LHCN-M2 (cell line): Measurements from ENCODE around the gene POLG. TPM values are rescaled to one million over a fixed set of nuclear protein-coding genes. Genes with fewer than 3 reads are reported as not detected.

Experiments
- DNase-seq: peaks from one replicate; pipeline ENCODE4 v3.0.0-alpha.2; 2012; ENCODE audit warnings: low read depth
- total RNA-seq: library from RNA; depleted of rRNA; stranded (reverse); fragments of >200 nt; gene quantifications from 2 replicates; pipeline ENCODE4 v1.2.3, GENCODE V29; 2014

The POLG gene
- total RNA-seq, 1 experiment from 2014 or later: 58.8 TPM

GRCh38 chr15:89356634-89357298 is 22.1 kb upstream of the POLG start:
- no peak for DNase-seq

GRCh38 chr15:89353991-89354390 is 19.4 kb upstream of the POLG start:
- DNase-seq: no peak

- DNase-seq: no peak
These were observed 17.9 kb upstream of the POLG start for GRCh38 chr15:89352476-89352875.

- DNase-seq: no peak
These were observed 14.6 kb upstream of the POLG start for GRCh38 chr15:89349206-89349558.

GRCh38 chr15:89346516-89347231 is 12.1 kb upstream of the POLG start:
- DNase-seq: no peak

- DNase-seq: no peak
These were observed 10.6 kb upstream of the POLG start for GRCh38 chr15:89345248-89345647.

GRCh38 chr15:89342840-89343239 is 8.2 kb upstream of the POLG start:
- DNase-seq: no peak

GRCh38 chr15:89341316-89342005 is 6.8 kb upstream of the POLG start:
- no peak for DNase-seq

GRCh38 chr15:89340573-89340972 is 5.9 kb upstream of the POLG start:
- no peak for DNase-seq

GRCh38 chr15:89338036-89338435 is 3.4 kb upstream of the POLG start:
- no peak for DNase-seq

GRCh38 chr15:89335298-89336041 is 846 bp upstream of the POLG start:
- no peak for DNase-seq

- DNase-seq: no peak
These were observed 590 bp downstream of the POLG start for GRCh38 chr15:89333959-89334509.

- DNase-seq: no peak
These were observed 1.4 kb downstream of the POLG start for GRCh38 chr15:89333011-89333860.

GRCh38 chr15:89332446-89332845 is 2.2 kb downstream of the POLG start:
- peak; percentile 18 for DNase-seq

- peak; percentile 35 for DNase-seq
These were observed 3.6 kb downstream of the POLG start for GRCh38 chr15:89330881-89331595.

GRCh38 chr15:89330119-89330518 is 4.5 kb downstream of the POLG start:
- no peak for DNase-seq

GRCh38 chr15:89329329-89330084 is 5.1 kb downstream of the POLG start:
- no peak for DNase-seq

GRCh38 chr15:89328398-89329254 is 6.0 kb downstream of the POLG start:
- no peak for DNase-seq
